HG03066 (cell line): ENCODE measurements around the gene CLEC18C.
"Not testable (repeated sequence)": the region's sequence is repeated elsewhere in the genome, so short reads cannot be mapped to it uniquely, and the experiment has no call there.

Source experiments
- ATAC-seq: cut with Tn5 transposase; IDR thresholded peaks from one replicate; pipeline ENCODE4 v1.9.1; 2021; ENCODE audit warnings: low read depth; ENCODE audit not compliant: unreplicated experiment

CLEC18C gene

DNA sequence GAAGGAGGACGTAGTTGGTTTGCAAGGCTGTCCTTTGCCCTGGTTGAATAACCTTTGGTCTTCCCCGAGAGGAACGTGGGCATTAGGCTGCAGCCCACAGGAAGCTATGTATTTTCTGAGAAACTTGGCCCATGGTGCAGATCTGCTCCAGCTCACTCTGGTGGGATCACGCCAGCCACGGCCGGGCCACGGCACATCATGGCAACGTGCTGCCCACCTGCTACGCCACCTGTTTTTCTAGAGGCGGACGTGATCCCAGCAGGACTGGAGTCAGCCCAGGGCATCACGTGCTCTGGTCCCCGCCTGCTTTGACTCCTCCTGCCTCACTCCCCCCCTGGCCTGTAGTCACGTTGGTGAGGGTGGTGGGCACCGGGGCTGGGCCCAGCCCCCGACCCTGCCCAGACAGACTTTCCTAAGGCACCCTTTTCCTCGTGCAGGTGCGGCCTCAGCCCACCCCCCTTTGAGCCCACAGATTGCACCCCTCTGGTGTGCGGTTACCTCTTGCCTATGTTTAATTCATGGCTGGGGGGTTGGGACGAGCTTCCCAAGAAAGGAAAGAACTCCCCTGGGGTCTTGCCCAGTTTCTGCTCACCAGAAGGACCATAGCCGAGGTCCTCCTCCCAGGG, at the start of gene CLEC18C:
TSS of gene CLEC18C (plus strand) at position 576 of the 626 bp plus-strand sequence. CDS start 492 bp downstream, outside the sequence.
- ATAC-seq: not testable (repeated sequence)

DNA sequence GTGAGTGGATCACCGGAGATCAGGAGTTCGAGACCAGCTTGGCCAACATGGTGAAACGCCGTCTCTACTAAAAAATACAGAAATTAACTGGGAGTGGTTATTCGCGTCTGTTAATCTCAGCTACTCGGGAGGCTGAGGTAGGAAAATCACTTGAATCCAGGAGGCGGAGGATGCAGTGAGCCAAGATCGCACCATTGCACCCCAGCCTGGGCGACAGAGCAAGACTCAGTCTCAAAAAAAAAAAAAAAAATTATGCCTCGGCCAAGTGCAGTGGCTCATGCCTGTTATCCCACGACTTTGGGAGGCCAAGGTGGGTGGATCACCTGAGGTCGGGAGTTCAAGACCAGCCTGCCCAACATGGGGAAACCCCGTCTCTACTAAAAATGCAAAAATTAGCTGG, 49.8 kb upstream of the CLEC18C start:
- ATAC-seq: not testable (repeated sequence)

DNA sequence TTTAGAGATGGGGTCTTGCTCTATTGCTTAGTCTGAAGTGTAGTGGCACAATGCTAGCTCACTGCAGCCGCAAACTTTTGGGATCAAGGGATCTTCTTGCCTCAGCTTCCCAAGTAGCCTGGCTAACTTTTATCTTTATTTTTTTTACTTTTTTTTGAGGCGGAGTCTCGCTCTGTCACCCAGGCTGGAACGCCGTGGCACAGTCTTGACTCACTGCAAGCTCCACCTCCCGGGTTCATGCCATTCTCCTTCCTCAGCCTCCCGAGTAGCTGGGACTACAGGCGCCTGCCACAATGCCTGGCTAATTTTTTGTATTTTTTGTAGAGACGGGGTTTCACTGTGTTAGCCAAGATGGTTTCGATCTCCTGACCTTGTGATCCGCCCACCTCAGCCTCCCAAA, 47.4 kb upstream of the CLEC18C start:
- not testable (repeated sequence) for ATAC-seq

DNA sequence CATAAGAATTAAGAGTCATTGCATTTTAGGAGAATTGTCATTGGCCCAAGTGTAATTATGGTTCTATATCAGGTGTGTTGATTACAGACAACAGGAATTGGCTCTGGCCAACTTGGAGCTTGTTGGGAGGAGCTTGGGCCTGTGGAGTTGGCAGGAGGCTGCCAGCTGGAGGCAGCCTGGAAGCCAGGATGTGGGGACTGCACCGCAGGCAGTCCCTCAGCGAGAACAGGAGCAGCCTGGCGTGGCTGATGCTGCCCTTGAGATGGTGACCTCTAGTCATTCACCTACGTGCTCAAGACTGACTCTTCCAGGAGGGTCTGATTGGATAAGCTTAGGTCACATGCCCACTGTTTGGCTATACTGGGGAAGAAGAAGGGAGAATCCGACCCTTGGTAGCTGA, 45.9 kb upstream of the CLEC18C start:
- ATAC-seq: not testable (repeated sequence)

DNA sequence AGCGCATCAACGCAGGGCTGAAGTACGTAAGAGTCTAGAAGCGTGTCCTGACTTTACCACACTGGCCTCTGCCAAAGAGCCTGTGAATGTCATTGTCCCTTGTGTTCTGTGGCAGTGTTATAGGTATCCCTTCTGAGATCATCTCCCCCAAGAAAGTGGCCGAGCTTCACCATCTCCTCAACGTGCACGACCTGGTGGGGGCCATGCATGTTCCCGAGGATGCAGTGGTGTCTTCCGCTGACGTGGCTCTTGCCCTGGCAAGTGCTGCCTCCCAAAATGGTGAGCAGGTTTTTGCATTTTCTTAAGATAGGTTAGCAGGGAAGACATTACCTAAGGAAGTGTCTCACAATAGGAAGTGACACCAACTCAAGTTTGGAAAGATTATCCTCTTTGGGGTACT, 44.7 kb upstream of the CLEC18C start:
- not testable (repeated sequence) for ATAC-seq

DNA sequence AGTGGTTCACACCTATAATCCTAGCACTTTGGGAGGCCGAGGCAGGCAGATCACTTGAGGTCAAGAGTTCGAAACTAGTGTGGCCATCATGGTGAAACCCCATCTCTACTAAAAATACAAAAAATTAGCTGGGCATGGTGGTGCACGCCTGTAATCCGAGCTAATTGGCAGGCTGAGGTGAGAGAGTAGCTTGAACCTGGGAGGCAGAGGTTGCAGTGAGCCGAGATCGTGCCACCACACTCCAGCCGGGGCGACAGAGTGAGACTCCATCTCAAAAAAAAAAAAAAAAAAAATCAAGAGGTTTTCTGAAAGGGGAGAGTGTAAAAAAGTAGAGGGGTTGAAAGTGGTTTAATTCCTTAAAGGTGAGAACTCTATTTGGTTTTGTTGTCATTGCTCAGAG, 37.8 kb upstream of the CLEC18C start:
- not testable (repeated sequence) for ATAC-seq

DNA sequence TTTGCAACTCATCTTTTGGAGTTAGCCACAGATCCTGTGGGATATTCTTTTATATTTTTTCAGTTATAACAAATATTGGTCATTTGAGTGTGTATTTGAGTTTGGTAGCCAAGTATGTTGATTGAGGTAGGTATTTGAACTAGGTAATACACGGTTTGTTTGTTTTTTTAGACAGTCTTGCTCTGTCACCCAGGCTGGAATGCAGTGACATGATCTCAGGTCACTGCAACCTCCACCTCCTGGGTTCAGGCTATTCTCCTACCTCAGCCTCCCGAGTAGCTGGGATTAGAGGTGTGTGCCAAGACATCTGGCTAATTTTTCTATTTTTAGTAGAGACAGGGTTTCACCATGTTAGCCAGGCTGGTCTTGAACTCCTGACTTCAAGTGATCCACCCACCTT, 37.0 kb upstream of the CLEC18C start:
- ATAC-seq: not testable (repeated sequence)

DNA sequence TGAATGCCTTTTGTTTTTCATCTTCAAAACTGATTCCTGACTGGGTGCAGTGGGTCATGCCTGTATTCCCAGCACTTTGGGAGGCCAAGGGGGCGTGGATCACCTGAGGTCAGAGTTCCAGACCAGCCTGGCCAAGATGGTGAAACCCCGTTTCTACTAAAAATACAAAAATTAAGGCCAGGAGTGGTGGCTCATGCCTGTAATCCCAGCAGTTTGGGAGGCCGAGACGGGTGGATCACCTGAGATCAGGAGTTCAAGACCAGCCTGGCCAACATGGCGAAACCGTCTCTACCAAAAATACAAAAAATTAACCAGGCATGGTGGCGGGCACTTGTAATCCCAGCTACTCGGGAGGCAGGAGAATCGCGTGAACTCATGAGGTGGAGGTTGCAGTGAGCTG, 30.8 kb upstream of the CLEC18C start:
- not testable (repeated sequence) for ATAC-seq

DNA sequence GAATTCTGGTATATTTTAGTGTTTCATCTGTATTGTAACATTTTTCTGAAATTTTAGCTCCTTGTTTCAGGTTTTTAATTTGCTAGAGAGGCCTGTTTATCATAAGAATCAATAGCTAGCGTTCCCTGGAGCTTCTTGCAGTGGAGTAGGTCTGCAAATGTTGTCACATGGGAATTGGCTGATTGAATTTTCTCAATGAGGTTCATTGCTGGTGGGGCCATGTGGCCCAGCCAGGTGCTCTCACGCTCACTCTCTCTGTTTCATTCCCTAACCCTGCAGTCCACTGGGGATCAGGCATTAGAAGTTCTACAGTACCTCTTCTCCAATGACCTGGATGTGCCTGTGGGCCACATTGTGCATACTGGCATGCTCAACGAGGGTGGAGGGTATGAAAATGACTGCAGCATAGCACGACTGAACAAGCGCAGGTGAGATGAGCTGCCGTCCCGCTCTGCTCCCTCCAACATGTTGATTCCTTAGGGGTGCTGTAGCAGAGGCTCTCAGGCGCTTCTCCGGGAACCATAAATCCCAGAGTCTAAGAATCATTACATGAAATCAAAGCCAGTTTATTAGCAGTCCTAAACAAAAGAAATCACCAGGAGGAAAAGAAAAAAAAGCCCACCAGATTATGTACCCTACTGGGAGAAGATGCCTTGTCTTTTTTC, 30.2 kb upstream of the CLEC18C start:
- ATAC-seq: not testable (repeated sequence)

DNA sequence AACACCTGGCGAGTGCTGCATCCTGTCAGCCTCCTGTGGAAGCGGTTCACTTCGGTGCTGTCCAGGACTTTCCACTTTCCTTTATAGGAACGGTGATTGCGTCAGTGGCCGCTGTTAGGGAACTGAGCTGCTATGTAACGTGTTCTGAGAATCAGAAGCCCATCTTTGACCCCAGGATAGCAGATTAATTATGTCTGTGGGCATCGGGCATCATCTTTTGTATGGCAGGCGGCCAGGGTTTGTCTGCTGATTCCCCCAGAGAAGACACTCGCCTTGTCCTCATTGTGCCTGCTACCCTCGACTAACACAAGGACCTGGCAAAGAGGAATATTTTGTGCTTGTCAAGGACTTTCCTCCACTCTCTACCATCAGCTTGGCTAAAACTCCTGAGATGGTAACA, 25.7 kb upstream of the CLEC18C start:
- not testable (repeated sequence) for ATAC-seq

DNA sequence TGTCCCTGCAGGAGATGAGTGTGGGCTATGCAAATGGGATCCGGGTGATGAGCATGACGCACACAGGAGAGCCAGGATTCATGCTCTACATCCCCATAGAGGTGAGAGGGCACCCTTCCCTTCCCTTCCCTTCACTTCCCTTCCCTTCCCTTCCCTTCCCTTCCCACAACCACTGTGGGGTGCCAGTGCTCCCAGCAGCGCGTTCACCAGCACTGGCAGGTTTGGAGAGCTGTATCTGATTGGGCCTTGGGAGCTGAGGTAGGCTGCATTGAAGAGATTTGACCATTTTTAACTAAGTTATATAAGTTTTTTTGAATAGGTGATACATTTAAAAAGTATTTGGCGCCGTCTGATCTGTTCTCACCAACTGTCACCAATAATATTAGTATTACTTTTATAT, 25.1 kb upstream of the CLEC18C start:
- not testable (repeated sequence) for ATAC-seq

DNA sequence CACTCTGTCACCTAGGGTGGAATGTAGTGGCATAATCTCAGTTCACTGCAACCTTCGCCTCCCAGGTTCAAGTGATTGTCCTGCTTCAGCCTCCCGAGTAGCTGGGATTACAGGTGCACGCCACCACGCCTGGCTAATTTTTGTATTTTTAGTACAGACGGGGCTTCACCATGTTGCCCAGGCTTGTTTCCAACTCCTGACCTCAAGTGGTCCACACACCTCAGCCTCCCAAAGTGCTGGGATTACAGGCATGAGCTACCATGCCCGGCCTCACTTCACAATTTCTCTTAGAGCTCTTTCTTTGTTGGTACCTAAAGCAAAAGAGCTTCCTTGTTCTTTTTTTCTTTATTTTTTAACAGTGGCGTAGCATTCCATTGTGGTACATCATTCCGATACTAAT, 24.3 kb upstream of the CLEC18C start:
- ATAC-seq: not testable (repeated sequence)

DNA sequence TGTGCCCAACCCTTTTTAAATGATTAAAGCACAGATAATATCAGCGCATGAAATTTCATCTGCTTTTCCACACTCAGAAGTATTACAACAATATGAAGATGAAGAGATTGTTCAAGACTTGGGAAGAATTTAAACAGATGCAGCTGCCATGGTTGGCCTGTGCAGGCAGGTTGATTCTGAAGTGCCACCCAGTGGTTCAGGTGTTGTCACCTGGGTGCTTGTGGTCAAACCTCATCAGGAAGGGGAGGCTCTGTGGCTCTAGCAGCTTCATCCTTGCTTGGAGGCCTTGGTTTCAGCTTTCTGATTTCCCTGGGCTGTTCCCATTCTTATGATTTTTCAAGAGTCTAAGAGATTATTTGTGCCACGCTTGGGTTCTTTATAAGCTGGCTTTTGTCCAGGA, 22.2 kb upstream of the CLEC18C start:
- ATAC-seq: no peak

DNA sequence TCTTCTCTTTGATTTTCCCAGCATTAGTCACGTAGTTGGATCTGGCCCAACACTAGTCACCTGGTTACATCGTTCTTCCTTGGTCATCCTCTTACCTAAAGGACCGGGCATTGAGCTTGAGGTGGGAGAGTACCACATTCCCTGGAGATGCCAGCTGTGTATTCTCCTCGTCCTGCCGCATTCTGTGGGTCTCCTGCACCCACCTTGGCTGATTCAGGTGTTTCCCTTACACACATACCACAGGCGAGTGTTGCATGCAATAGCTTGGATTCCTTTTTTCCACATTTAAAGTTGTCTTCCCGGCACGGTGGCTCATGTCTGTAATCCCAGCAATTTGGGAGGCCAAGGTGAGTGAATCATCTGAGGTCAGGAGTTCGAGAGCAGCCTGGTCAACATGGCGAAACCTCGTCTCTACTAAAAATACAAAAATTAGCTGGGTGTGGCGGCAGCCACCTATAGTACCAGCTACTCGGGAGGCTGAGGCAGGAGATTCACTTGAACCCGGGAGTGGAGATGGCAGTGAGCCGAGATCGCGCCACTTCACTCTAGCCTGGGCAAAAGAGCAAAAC, 21.6 kb upstream of the CLEC18C start:
- no peak for ATAC-seq

DNA sequence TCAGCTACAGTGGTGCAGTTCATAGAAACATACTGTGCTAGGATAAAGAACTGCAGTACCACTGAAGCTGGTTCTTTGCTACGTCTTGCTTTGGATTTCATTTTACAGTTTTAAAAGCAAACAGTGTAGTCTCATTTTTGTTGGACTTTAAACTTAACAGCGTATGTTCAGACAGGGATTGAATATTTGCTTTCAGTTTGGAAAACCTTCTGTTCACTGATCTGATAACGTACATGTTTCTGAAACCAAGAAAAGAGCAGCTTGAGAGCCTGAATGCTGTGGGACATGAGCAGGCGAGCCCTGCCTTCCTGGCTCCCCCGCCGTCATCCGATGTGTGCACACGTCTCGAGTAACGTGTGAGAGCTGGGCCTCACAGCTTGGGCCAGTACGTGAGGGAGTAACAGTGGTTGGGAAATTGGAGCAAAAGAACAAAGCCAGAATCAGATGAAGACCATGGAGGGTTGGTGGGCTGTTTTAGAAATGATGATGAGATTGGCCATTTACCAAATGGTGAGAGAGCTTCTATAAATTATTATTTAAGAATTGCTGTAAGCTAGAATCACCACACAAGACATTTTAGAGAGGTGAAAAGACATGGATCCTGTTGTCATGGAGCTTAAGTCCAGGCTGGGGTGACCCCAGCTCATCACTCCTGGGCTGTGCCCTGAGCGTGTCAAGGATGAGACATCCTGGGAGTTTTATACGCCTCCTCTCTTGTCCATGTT, 20.8 kb upstream of the CLEC18C start:
- no peak for ATAC-seq

DNA sequence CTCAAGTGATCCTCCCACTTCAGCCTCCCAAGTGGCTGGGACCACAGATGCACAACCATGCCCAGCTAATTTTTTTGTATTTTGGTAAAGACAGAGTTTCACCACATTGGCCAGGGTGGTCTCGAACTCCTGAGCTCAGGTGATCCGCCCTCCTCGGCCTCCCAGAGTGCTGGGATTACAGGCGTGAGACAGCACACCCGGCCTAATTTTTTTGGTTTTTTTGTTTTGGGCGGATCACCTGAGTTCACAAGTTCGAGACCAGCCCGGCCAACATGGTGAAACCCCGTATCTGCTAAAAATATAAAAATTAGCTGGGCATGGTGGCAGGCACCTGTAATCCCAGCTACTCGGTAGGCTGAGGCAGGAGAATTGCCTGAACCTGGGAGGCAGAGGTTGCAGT, 18.9 kb upstream of the CLEC18C start:
- not testable (repeated sequence) for ATAC-seq

DNA sequence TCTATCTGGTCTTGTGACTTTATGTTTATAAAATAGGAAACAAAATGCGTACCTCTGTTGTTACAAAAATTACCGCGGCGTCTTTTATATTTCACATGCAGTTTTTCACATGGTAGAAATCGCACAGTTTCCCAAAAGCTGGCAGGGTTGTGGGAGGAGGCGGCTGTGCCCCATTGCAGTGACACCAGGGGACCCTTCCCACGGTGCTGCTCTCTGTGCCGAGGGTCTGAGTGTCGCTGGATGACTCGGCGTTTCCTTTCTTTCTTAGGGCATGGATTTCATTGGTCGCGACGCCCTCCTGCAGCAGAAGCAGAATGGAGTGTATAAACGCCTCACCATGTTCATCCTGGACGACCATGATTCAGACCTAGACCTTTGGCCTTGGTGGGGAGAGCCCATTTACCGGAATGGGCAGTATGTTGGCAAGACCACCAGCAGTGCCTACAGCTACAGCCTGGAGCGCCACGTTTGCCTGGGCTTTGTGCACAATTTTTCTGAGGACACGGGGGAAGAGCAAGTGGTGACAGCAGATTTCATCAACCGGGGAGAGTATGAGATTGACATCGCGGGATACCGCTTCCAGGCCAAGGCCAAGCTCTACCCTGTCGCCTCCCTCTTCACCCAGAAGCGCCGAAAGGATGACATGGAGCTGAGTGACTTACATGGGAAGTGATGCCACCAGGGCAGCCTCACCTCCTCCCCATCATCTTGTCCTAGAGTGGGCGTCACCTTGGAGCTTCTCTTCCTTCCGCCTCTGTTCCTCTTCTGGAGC, 17.2 kb upstream of the CLEC18C start:
- ATAC-seq: no peak

DNA sequence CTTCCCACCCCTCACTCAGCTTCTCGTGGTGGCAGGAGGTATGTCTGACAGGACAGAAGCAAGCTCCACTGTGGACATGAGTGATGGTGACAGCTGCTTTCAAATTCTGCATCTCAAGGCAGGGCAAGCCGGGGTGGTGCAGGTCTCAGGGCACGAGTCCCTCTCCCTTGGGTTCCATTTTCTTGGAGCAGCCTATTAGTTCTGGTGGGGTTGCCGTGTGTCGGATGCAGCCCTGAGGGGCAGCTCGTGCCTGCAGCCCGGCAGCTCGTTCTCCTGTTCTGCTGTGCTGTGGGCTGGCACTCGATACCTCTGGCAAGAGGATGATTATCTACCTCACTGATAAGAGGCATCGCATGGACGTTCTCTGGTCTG, 16.5 kb upstream of the CLEC18C start:
- ATAC-seq: no peak

DNA sequence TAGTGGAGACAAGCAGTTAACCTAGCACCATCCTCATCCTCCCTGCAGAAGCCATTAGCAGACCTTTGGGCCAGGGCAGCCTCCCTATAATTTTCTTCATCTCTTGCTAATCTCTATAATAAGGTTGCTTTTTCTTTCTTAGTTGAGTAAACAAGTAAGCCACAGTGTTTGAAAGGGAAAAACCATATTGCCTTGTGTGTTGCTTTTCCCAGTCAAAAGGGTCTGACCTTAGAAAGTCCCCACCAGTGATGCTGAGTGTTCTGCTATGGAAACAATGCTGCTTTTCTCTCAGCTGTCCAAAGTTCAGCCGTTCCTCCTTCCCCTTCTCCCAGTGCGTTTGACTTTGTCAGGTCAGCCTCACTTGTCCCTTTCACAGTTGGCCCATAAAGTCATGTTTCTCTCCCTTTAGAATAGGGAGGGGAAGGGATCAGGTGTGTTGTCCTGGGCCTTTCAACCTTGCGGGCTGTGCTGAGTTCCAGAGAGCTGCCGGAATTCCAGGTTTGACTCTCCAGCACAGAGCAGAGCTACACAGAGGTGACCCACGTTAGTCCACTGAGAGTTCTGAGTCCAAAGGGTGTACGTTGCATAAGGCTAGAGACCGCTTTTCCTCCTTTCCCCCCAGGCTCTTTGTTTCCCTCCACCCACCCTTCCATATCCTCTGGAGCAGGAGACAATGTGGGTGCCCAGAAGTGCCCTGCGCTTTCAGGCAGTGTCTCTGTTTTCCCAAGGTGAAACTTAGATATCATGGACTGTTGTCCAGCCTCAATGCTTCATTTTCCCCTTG, 15.9 kb upstream of the CLEC18C start:
- ATAC-seq: no peak
